Skeletal muscle cell (primary cell): ENCODE results near the gene QSOX2.

Source experiments
- DNase-seq: peaks from one replicate; pipeline ENCODE4 v3.0.0-alpha.2; 2010; ENCODE audit warnings: low read depth
- H3K4me3 ChIP-seq: 2 replicates; pipeline ENCODE4 v1.5.1; 2011; ENCODE audit warnings: low read depth, mild to moderate bottlenecking, control low read depth, low read length, moderate library complexity

The QSOX2 gene

DNA sequence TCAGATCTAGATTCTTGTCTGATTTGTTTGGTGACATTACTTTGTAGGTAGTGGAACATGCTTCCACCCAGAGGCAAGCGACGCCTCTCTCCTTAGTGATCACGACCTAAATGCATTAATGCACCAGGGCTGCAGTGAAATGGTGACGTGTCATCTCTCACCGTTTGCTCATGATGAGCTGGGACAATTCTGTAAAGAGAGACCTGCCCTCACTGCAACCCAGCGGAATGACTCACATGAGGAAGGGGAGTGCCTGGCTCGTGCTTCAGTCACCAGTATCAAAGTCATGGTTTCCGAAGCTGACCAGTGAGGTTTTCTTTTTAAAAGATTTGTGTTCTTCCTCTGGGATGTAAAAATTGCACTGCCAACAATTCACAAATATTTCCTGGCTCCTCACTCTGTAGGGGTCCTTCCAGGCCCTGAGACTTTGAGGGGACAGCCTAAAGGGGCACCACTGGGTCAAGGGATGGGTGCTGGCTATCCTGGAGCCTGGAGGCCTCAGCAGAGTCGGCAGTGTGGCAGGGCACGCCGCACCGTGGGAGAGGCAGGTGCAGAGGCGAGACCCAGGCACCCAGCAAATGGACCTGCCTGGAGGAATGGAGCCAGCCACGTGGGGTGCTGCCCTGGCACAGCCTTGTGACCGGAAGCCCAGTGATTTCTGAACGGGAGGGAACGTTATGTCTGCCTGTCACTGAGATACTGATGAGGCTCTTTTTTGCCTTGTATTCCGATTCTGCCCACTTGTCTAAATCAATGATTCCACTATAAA, 17.3 kb downstream of the QSOX2 start:
- DNase-seq = peak; percentile 29
- no peak overlapping the region for H3K4me3 ChIP-seq

DNA sequence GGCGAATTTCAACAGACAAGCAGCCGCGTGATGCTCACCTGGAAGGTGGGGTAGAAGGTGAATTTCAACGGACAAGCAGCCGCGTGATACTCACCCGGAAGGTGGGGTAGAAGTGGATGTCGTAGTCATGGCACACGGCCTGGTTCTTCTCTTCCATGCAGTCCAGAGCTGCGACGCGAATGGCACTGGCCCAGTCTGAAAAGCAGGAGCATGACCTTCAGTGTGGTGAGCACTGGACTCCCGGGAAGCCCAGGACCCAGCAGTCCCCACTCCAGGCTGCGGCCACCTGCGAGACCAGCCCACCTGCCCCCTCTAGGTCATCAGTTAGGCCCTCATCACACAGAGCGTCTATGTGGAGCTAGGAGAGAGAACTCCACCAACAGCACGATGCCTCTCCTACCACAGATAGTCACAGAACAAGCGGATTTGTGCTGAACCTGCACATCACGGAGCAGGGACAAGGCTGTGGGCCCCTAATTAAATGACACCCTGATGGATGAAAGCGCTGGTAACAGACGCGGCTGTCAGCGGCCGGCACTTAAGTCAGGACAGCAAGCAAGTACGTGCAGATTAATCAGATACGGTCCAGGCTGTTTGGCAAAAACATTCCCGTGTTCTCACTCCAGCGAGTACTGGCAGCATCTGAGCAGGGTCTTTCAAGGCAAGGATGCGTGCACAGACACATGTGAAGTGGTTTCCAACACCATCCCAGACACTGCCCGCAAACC, 18.8 kb downstream of the QSOX2 start:
- no peak for DNase-seq
- no peak overlapping the region for H3K4me3 ChIP-seq

DNA sequence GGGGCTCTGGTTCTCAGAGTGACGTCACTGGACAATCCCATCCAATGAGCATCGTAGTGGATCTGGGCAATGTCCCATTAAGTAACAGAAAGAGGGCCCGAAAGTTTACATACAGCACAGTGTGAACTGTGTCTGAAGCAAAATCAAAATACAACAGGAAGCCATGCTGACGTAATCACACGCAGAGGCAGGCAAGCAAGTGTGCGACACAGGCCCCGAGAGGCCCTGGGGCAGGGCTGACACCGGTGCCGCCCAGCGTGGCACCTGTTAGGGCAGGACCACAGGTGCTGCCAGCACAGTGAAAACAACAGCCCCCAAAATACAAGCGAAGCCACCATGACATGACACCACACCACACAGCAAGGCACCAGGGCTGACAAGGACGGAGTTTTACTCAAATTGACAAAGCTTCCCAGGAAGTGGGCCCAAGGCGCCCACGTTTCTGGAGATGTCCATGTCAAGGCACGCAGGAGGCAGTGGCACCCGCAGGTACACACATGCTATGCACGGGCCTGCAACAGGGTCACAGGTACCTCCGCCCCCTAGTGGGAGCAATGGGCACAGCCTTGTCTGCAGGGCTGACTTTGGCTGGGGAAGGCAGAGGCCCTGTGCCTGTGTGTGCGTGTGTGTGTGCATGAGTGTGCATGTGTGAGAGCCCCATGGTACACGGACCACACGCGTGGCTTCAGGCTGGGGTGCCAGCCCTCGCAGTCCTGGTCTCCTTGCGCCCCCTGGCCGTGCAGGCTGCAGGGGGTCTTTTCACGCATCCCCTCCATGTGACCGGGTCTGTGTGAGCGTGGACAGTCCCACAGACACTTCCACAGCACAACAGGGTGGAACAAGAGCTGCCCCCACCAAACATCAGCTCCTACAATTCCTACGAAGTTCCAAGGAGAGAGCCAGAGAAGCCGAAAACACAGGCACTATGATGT, 19.6 kb downstream of the QSOX2 start:
- DNase-seq = no peak

DNA sequence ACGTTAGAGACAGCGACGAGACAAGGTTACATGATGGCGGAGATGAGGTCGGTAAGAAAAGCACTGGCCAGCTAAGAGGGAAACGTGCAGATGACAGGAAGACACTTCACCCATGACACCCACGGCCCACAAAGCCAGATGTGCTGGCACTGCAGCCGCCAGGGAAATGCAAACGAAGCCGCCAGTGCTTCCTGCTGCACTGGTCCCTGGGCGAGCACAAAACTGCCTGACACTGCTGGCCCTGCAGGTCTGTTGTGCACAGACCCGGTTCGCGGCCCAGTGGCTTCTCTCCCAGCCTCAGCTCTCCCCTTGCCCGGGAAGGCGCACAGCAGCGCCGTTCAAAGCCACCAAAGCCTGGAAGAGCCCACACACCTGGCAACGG, 20.3 kb downstream of the QSOX2 start:
- H3K4me3 ChIP-seq = no peak overlapping the region
- DNase-seq = no peak

More for the DNA sequence above, 19.6 kb downstream of the QSOX2 start:
- no peak overlapping the region for H3K4me3 ChIP-seq

DNA sequence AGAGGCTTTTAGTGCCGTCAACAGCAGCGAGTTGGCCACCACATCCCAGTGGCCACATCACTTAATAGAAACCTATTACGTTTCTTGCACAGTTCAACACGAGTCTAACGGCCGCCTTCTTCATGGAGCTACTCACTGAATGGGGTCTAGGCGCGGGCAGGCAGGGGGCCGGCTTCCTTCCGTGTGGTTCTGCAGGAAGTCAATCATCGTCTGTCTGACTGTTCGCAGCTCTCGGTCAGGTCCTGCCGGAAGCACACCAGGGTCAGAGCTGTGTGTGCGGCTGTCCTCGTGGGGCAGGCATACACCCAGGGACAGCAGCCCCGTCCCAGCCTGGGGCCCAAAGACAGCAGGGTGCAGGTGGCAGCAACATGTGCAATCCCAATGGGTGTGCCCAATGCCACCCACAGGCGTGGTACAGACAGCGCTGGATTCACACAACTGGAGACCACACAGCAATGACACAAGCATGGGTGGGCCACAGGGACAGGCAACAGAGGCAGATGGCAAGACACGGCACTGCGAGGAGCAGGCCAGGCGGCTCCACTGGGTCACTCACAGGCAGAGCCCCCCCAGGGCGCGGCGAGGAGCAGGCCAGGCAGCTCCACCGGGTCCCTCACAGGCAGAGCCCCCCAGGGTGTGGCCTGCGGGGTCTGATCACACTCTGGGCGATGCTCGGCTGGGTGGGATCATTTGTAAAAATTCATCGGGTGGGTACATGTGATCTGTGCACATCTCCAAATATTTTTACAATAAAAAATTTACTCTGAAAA, 21.6 kb downstream of the QSOX2 start:
- no peak overlapping the region for H3K4me3 ChIP-seq
- DNase-seq = no peak

DNA sequence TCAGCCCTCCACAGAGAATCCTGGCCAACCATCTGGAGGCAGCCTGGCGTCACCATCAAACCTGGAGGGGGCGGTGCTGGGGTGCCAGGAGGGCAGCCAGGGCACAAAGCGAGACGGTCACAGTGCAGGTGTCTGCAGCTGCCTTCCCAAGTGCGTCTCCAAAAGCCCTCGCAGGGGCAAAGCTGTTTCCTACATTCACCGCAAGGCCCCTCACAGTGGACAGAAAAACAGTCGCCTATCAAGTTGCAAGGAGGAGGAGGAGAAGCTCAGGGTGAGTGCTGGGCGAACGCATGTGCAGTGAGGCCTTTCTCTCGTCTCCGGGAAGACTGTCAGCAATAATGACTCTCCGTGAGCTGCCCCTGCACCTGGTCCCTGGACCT, 22.7 kb downstream of the QSOX2 start:
- no peak for DNase-seq
- H3K4me3 ChIP-seq = no peak overlapping the region

DNA sequence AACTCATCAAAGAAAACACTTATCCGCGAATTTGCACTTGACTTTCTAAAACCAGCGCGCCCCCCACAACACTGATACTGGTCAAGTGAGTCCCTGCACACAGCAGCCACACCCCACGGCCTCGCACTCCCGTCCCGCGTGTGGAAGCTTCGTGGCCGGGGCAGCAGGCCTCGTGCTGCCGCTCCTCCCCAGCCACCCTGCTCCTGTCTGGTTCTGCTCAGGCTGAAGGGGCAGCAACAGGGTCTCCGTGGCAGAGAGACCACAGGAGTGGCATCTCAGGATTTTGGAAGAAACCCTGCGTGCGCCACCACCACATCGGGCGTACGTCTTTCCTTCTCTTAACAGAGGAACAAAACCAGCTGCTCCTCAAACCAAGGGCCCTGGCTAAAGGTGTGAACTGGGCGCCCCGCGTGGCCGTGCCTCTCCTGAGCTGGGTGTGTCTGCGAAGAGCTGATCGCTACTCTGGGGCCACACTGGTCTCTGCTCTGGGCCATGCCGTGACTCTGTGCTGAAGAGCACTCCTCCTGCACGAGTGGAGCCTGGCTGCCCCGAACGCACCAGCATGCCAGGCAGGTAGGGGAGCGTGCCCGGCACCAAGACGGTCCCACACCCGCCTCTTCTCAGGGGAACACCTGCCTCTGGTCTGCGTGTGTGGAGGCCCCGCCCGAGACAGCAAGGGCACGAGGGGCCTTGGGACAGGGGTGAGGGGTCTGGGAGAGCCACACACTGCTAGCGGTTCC, 23.3 kb downstream of the QSOX2 start:
- no peak for DNase-seq

DNA sequence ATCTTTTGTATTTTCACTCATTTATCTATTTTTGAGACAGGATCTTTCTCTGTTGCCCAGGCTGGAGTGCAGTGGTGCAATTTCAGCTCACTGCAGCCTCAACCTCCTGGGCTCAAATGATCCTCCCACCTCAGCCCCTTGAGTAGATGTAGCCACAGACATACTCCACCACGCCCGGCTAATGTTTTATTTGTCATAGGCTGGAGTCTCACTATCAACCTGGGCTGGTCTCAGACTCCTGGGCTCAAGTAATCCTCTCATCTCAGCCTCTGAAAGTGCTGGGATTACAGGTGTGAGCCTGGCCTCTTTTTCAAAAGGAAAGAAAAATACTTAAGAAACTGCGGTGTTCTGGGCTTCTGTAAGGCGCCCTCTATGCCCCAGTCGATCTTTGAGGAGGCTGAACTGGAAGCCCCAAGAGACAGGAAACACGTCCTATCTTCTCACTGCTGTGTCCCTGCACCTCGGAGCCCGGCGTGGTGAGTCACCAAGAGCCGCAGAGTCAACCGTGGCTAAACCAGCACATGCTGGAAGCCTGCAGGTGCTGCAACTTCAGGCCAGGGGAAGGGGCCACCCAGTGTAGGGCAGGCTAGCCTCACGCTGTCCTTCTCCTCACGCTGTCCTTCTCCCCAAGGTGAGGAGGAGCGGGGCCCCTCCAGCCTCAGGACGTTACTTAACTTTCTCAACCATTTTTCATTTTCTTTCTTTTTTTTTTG, 25.4 kb downstream of the QSOX2 start:
- DNase-seq = no peak
- H3K4me3 ChIP-seq = no peak overlapping the region

More for the DNA sequence above, 23.3 kb downstream of the QSOX2 start:
- H3K4me3 ChIP-seq = no peak overlapping the region

DNA sequence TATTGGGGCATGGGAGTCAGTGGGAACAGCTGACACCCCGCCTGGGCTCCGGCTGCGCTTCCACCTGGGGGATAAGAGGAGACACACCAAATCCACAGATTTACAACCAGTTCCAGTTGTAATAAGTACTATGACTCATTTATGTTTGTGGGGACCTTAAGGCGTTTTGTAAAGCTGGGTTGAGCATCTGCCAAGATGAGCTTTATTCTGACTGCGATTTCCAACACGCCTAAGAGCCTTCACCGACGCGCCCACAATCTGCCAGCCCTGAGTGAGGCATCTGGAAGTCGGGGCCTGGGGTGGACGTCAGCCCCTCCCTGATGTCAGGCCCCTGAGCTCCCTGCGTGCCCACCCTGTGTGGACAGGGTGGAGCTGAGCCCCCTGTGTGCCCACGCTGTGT, 26.3 kb downstream of the QSOX2 start:
- peak; percentile 33 for DNase-seq

DNA sequence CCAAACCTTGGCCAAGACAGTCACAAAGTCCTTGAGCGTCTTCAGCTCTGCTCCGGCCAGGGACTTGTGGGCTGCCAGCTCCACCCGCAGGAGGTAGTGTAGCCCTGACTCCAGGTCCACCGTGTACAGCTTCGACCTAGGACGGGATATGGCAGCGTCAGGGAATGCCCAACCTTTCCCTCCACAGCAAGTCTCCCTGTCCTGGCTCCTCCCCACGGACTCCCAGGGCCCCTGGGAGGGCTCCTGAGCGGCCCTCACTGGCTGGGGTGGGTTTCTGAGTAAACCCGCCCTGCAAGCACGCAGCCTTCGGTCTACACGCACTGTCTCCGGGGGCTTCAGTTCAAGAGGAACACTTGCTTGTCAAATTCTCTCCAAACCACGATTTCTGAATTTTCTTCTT, 26.9 kb downstream of the QSOX2 start:
- no peak overlapping the region for H3K4me3 ChIP-seq
- DNase-seq = no peak

More for the DNA sequence above, 26.3 kb downstream of the QSOX2 start:
- no peak overlapping the region for H3K4me3 ChIP-seq

DNA sequence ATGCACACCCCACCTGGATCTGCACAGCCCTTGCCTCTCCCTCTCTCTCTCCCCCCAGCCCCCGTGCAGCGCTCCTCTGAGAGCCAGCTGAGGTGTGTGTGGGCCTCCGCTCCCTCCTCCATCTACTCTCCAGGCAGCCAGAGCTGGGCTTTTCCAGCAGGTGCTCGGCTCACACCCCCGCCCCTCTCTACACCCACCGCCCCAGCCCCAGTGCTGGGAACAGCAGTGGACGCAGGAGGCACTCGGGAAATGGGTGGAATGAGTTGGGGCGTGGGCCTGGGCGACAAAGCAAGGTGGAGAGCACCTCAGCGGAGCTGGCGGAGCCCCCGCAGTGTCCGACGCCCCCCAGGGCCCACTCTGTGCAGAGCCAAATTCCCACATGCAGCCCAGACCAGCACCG, 27.3 kb downstream of the QSOX2 start:
- H3K4me3 ChIP-seq = no peak overlapping the region
- no peak for DNase-seq

DNA sequence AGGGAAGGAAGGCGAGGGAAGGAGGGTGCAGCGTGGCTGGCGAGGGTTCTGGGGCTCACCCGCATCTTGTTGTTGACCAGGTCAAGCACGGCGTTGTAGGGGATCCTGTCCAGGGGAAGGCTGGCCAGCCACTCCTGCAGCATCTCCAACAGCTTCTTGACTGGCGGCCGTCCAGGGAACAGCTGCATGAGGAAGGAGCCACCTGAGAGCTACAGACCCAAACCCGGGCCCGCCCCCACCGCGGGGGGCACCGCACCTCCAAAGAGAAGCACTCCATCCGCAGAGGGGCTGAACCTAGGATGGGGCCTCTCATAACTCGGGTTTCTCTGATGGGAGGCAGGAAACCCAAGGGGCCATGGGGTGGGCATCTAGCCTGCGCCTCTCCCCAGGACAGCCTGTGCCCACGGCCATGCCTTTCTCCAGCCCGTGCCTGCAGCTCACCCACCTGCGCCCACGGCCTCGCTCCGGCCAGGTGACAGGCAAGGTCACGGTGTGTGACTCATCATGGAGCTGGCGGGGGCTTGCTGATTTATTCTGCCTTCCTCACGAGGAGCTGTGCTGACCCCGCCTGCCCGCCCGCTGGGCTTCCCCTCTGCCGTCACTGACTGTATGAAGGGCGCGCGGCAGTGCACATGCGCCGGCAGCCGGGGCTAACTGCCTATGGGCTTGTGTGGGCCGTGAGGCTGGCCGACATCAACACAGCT, 28.9 kb downstream of the QSOX2 start:
- DNase-seq = no peak
- no peak overlapping the region for H3K4me3 ChIP-seq

DNA sequence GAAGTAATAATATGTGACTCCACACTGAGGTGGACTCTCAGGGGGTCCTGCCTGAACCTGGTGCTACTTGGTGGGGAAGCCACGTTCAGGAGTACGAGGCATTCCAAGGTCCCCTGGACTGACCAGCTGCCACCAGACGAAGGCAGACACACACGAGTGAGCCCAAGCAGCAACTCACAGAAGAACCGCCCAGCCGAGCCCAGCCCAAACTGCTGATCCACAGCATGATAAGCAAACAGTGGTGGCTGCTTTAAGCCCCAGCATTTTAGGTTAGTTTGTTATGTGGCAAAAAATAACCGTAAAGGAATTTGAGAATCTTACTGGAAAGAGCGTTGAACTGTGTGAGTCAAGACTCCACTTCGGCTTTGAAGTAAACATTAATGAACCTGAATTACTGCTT, 31.9 kb downstream of the QSOX2 start:
- H3K4me3 ChIP-seq = no peak overlapping the region
- DNase-seq = no peak

DNA sequence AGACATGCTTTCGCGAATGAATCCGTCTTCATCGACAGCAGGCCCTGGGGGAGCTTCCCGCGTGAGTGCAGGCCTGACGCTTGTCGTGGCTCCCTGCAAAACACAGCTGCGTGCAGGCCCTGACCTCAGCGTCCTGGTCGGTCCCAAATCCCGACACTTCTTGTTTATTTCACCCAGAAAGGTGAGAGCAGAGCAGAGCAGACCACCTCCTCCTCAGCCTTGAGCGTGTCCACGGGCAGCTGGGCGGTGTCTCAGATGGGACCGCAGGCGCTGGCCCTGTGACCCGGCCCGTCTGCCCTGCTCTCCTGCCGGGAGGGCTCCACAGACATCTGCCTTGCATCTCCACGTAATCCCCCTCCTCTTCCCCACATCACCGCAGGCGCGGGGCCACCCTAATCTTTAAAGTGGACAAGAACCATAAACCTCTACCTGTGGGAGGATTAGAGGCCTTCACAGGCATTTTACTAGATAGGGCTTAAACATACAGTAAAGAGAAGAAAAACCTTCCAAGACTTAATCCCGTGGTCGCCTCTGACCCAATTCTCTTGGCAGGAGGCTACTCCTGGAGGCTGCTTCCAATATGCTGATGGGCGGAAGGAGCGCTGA, 33.2 kb downstream of the QSOX2 start:
- H3K4me3 ChIP-seq = no peak overlapping the region

DNA sequence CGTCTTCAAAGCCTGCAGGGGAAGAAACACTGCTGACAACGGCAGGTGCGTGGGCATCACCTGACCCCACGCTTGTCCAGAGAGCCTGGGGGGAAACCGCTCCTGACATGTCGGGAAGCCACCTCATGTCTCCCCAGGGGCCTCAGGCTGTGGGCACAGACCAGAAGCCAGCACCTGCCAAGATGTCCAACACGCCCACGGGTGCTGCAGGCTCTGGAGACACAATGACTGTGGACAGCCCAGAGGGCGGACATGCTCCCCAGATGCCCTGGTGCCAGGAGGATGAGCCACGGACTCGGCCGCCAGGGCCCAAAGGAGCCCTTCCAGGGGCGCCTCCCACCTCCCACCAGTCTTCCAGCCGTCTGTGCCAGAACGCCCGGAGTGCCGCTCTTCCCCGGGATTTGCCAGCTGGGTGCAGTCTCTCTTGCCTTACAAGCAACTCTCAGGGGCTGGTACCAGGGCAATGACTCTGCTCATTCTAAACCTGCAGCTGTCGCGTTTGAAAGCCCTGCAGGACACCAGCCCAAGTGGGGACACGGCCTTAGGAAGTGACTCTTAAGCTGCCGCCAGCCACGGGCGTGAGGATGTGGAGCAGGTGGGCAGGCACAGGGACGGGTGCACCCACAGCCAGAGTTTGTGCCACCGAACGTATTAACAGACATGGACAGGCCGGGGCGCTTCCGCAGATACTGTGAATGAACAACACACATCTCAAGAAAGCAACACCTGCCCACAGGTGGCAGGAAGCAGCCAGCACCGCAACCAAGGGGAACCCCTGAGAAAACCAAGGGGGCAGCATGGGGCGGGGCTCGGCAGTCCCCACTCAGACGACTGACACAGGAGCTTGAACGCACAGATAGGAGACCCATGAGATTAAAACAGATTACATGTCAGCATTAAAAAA, 33.9 kb downstream of the QSOX2 start:
- no peak for DNase-seq

More for the DNA sequence above, 33.2 kb downstream of the QSOX2 start:
- no peak for DNase-seq

DNA sequence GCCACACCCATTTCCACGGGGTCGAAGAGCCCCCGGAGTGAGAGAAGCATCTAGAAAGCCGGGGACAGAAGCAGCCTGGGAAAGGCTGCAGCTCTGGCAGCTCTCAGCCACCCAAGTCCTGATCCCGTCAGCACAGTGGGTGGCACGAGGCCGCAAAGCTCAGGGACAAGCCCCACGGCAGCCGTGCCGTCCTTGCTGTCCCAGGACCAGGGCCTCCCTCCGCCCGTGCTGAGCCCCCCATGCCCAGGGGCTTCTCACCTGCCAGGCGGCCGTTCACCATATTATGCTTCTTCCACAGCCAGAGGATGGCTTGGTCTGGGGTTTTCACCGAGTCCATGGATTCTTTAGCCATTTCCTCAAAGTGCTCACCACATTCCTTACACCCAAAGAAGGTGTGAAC, 34.6 kb downstream of the QSOX2 start:
- H3K4me3 ChIP-seq = no peak overlapping the region
- no peak for DNase-seq

More for the DNA sequence above, 33.9 kb downstream of the QSOX2 start:
- H3K4me3 ChIP-seq = no peak overlapping the region
